GM19238 (cell line): ENCODE data around the gene KRT3.

Experiments used
- DNase-seq: peaks from one replicate; pipeline ENCODE4 v3.0.0; 2011; ENCODE audit warnings: low spot score; ENCODE audit not compliant: insufficient read length

The KRT3 gene

GRCh38 chr12:52827499-52828090, 31.7 kb upstream of the KRT3 start:
- DNase-seq = no peak

GRCh38 chr12:52826611-52827498, 30.9 kb upstream of the KRT3 start:
- DNase-seq = no peak

GRCh38 chr12:52825961-52826360, 30.0 kb upstream of the KRT3 start:
- no peak for DNase-seq

- no peak for DNase-seq
Observed at GRCh38 chr12:52824741-52825410, 29.0 kb upstream of the KRT3 start.

GRCh38 chr12:52823761-52824450, 28.0 kb upstream of the KRT3 start:
- no peak for DNase-seq

GRCh38 chr12:52822771-52823510, 27.0 kb upstream of the KRT3 start:
- DNase-seq = no peak

GRCh38 chr12:52821826-52822660, 26.1 kb upstream of the KRT3 start:
- no peak for DNase-seq

- DNase-seq = no peak
Observed at GRCh38 chr12:52821071-52821730, 25.3 kb upstream of the KRT3 start.

GRCh38 chr12:52820521-52820920, 24.6 kb upstream of the KRT3 start:
- DNase-seq = no peak

- DNase-seq = no peak
Observed at GRCh38 chr12:52819731-52820510, 24.0 kb upstream of the KRT3 start.

GRCh38 chr12:52818887-52819420, 23.0 kb upstream of the KRT3 start:
- no peak for DNase-seq

- DNase-seq = no peak
Observed at GRCh38 chr12:52818388-52818787, 22.5 kb upstream of the KRT3 start.

GRCh38 chr12:52817699-52818238, 21.9 kb upstream of the KRT3 start:
- DNase-seq = no peak

GRCh38 chr12:52817003-52817698, 21.2 kb upstream of the KRT3 start:
- no peak for DNase-seq

- DNase-seq = no peak
Observed at GRCh38 chr12:52815676-52816588, 20.0 kb upstream of the KRT3 start.

- no peak for DNase-seq
Observed at GRCh38 chr12:52815161-52815560, 19.2 kb upstream of the KRT3 start.

GRCh38 chr12:52814710-52815155, 18.8 kb upstream of the KRT3 start:
- DNase-seq = no peak
